DMS53 treated with DMSO at 0.1 percent for 48 hours (cell line): ENCODE data around the gene GSTM1.

Source experiments
- DNase-seq: peaks from one replicate; lab custom pipeline; 2025; ENCODE audit not compliant: unreplicated experiment; lab: John Stamatoyannopoulos, UW

GSTM1 gene

DNA sequence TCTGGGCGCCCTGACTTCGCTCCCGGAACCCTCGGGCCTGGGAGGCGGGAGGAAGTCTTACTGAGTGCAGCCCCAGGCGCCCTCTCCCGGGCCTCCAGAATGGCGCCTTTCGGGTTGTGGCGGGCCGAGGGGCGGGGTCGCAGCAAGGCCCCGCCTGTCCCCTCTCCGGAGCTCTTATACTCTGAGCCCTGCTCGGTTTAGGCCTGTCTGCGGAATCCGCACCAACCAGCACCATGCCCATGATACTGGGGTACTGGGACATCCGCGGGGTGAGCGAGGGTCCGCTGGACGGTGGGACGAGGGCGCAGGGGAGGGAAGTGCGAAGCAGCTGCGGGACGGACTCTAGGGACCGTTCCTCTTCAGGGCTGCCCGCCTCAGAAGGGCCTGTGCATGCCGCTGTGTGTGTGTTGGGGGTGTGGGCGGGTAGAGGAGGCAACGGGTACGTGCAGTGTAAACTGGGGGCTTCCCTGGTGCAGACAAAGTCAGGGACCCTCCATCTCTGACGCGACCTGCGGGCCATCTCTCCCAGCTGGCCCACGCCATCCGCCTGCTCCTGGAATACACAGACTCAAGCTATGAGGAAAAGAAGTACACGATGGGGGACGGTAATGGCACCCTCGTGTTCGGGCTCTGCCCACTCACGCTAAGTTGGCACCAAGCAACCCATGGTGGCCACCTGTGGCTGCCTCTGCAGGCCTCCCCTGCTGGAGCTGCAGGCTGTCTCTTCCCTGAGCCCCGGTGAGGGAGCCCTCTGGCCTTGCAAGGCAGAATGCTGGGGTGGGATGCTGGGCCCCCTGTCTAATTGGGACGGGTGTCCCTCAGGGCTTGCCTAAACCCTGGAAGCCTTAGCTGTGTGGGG lies at the start of gene GSTM1:
Gene GSTM1 (plus strand): TSS at position 177 of the 859 bp plus-strand sequence. CDS start 57 bp downstream, at position 234.
- DNase-seq = no peak

DNA sequence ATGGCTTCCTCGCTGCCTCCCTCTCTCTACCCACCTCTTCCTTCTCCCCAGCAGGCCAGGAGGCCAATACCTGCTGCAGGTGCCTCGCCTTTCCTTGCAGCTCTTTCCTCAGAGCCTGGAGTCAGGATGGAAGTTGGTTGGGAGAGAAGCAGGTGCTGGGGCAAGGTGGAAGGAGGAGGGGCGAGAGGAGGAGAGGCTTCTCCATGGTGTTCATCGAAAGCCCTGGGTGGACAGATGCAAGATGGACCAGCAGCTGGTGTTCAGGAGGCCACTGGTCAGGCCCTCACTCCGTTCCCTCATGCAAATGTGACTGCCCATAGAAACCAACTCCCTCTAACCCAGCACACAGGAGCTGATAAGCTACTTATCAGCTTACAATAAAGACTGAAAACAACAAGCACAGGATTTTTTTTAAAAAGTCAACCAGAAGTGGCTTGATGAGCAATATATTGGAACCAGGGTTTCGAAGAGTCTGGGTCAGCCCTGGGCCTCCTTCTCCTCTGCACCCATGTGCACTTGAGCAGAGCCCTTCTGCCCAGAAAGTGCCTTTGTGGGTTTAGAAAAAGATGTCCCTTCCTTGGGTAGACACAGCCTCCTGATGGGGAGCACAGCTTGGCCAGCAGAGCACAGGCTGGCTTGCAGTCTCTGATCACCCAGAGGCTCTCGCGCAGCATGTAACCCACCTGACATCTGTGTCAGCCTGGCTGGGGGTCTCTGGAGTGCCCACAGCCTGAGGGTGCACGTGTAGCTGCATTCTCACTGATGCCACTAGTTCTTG lies 48.4 kb upstream of the GSTM1 start:
- DNase-seq = no peak

DNA sequence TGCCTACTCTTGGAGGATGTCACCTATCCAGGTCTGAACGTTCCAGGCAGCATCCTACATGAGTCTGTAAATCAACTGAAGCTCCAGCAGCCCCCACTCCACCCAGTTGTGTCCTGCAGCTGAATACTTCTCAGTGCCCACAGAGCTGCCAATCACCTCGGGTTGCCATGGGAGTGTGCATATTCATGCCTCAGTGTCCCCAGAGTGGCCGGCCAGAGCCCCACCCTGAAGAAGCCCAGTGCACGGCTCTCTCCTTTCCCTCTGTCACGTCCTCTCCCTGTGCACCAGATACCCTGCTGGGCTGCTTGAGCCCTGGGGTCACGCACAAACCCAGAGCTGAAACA lies 47.8 kb upstream of the GSTM1 start:
- DNase-seq = no peak

DNA sequence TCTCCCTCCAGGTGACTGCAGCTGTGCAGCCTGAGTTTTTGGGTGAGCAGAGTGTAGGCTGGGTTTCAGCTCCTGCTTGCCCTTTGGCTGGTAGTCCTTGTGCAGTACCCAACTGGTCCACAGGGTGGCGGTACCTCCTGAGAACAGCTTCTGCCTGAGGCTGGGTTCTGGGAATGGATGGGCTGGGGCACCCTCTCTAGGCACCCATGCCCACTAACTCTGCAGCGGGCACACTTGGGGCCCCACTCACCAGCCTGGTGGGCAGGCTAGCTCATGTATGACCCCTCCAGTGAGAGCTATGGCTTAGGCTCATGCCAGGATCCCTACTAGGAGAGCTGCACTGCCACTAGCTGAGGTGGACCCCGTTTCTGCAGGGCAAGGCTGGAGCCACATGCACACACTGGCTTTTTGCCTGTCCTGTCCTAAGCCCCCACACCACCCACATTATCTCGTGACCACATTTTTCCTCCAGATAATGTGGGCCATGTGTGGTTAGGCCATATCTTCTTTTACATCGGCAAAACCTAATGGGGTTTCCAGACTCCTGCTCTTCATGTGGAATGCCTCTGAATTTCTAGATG lies 47.2 kb upstream of the GSTM1 start:
- DNase-seq = peak; percentile 25

DNA sequence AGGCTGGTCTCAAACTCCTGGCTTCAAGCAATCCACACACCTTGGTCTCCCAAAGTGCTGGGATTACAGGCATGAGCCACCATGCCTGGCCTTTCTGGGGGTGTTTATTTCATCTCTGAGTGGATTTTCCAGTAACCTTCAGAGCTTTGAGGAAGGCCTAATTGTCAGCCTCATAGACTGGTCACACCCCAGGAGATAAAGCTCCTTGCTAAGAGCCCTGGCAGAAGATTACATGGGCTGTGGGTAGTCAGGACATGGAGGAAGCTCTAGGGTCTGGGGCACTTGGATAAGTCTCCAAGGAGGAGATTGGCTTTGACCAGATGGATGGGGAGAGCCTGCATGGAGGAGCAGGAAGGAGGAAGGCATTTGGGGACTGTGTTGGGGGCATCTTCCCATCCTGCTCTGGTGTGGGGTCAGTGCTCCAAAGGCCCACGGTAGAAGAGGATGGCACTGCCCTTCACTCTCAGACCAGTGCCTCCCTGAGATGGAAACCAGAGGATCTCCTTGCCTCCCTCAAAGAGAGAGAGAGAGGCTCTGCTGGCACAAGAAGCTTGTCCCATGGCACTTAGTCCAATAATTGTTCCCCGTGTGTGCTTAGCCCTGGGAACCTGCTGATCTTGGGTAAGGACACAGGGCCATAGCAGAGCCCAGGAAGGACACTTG lies 46.4 kb upstream of the GSTM1 start:
- no peak for DNase-seq

DNA sequence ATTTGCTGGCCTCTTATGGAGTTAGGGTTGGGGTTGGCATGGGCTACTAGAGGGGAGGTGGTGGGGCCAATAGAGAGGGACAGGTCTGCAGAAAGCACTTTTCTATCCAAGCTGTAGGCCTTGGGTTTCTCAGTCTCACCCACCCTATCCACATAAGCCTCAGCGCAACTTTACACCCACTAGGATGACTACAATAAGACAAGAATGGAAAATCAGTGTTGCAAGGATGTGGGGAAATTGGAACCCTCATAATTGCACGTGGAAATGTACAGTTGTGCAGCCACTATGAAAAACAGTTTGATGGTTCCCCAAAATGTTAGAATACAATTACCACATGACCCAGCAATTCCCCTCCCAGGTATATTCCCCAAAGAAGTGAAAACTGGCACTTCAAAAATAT lies 45.8 kb upstream of the GSTM1 start:
- DNase-seq = no peak

DNA sequence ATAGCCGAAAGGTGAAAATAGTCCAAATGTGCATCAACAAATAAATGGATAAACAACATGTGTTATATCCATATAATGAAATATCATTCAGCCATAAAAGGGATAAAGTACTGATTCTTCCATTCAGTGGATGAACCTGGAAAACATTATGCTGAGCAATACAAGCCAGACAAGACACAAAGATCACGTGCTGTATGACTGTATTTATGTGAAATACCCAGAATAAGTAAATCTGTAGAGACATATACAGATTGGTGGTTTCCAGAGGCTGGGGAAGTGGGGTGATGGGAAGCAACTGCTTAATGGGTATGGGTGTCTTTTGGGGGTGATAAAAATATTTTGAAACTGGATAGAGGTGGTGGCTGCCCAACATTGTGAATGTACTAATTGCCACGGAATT lies 45.0 kb upstream of the GSTM1 start:
- no peak for DNase-seq

DNA sequence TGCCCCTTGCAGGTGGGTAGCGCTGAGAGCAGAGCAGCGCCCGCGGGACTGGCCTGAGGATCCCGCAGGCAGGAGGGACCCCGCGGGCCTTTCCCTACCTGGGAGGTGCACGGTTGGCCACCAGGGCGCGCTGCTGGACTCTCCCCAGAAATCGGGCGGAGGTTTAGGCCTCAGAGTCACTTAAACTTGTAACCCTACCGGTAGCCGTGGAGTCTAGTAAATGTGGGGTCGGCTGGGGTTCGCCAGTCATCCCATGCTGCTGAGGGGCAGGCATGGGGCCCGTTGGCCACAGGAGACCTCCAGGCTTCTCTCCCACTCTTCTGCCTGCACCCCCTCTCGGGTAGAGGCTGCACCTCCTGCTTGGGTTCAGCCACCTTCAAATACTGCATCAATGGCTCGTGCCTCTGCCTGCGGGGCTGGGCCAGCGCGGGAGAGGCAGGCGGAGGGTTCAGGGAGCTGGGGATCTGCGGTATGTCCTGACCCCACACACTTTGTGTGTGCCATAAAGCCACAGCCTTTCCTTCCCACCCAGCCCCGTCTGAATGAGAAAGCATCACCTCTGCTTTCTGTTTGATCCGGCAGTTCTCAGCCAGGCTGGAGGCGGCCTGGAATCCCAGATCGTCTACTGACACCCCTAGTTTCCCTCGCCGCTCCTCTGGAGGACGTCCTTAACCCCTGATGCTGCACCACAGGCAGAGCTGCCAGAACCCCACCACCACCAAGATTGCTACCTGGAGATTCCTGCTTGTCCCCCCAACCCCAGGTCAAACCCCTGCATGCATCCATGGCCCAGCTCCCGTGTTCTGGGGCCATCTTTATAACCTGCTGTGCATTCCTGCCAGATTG lies 44.0 kb upstream of the GSTM1 start:
- peak; percentile 59 for DNase-seq

DNA sequence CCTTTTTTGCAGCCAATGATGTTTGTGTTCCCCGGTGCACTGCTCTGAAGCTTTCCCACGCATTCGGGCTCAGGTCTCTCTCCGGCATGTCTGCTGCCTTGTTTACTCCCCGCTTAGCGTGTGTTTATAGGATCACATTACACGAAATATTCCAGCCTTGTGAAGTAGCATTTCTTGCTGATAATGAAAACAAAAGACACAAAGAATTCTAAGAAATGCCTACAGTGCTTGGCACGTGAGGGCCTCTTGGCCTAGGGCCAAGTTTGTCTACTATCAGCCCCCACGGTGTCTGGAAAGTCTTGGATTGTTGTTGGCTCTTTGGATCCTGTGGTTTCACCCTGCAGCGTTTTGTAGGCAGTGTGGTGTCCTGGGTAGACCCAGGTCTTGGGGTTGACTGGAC lies 42.9 kb upstream of the GSTM1 start:
- DNase-seq = no peak

DNA sequence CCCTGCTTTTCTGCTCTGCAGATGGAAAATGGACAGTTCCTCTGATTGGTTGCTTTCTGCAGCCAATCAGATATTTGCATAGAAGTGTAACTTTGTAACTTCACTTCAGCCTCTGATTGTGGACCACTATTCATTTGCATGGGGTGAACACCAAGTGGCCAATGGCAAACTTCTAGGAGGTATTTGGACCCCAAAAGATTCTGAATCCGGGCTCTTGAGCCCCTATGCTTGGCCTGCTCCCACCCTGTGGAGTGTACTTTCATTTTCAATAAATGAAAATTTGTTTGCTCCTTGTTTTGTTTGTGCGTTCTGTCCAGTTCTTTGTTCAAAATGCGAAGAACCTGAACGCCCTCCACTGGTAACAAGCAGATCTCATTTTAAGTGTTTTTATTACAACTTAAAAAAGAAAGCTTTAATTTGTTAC lies 38.1 kb upstream of the GSTM1 start:
- DNase-seq = no peak

DNA sequence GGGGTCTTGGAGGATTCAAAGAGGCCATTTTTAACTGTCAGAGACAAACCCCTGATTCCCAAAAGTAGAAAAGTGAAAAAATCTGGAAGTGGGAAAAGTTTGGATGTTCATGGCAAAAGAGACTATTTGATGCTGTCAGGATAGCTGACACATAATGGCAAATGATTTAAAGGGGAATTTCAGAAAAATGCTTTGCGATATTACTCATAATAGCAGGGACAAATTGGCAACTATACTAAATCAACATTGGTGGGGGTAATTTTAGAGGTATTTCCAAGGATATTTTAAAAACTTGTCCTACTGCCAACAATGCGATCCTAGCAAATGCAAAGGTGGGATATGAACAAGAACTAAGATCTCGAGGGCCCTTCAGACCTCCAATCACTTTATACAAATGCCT lies 37.0 kb upstream of the GSTM1 start:
- DNase-seq = no peak

DNA sequence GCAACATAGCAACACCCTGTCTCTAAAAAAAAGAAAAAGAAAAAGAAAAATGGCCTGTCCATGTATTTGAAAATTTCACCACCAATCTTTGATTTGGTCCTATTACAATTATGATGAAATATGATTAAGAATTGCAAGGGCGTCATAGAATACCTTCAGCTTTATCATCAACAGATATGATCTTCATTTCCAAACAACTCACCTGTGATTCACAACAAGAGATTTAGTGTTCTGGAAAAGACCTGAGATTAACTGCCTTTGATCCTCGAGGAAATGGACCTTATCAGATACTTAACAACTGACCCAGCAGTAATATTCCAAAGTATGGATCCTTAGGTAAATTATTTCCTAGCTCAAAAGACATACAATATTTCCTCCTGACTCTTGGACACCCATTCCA lies 35.2 kb upstream of the GSTM1 start:
- DNase-seq = no peak

DNA sequence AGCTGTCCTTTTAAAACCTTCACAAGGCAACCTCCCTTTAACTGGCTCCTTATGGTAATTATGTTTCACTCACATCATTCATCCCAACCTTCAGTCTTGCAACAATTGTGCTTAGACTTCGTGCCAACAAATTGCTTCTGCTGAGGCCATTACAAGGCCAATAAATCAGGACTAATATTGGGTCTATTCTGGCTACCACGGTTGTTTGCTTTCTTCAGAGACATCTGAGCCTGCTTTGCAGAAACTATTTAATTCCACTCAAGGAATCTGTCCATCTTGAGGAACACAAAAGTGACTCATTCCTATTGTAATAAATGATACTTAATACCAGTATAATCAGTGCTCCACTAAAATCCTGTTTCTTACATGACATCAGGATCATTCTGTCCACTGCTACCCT lies 34.3 kb upstream of the GSTM1 start:
- DNase-seq = no peak

DNA sequence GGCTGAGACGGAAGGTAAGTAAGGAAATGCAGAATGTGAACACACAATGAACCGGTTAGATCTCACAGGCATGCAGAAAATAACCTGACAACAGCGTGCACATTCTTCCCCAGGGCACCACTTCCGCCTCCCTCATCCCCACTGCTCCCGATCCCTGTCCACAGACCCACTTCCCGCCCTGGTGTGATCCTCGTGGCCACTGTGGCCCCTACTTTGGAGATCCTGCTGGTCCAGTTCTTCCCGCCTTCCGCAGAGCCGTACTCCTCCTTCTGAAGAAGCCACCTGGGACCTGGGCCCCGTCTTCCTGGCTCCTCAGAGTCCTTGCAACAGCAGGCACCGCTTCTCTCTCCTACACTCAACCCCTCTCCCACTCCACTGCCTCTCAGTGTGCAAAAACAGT lies 33.1 kb upstream of the GSTM1 start:
- no peak for DNase-seq

DNA sequence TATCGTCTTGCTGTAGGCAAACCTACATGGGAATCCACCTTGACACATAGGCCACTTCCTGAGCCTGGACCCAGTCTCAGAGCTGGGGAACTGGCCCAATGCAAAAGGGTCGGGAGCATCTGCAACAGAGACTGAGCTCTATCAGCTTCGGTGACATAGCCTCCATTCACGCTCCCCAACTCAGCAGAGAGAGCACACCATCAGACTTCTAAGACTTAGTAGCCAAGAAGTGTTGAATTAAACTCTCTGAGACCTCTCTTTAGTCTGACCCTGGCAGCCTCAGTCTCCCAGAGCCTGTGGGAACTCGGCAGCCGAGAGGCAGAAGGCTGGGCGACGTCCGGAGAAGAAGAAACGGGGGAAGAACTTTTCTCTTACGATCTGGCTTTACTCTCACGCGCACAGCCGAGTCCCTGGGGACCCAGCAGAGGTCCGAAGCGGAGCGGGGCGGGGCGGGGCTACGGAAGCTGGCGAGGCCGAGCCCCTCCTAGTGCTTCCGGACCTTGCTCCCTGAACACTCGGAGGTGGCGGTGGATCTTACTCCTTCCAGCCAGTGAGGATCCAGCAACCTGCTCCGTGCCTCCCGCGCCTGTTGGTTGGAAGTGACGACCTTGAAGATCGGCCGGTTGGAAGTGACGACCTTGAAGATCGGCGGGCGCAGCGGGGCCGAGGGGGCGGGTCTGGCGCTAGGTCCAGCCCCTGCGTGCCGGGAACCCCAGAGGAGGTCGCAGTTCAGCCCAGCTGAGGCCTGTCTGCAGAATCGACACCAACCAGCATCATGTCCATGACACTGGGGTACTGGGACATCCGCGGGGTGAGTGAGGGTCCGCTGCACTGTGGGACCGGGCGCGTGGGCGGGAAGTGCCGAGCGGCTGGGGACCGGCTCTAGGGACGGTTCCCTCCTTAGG lies 31.8 kb upstream of the GSTM1 start, which contains the start of gene GSTM4:
Gene GSTM4 (plus strand): TSS at position 485 of the 905 bp plus-strand sequence. CDS start 291 bp downstream, at position 776.
- peak; percentile 48 for DNase-seq

DNA sequence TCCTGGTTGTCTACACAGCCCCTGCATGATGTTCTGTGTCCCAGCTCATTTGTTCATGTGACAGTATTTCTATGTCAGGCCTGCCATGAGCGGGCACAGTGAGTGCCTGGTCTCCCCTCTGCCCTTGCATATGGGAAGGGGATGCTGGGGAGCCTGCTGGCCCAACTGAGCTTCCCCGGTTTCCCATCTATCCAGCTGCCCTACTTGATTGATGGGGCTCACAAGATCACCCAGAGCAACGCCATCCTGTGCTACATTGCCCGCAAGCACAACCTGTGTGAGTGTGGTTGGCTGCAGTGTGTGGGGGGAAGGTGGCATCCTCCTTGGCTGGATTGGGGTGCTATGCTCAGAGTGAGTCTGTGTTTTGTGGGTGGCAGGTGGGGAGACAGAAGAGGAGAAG lies 30.2 kb upstream of the GSTM1 start:
- no peak for DNase-seq

DNA sequence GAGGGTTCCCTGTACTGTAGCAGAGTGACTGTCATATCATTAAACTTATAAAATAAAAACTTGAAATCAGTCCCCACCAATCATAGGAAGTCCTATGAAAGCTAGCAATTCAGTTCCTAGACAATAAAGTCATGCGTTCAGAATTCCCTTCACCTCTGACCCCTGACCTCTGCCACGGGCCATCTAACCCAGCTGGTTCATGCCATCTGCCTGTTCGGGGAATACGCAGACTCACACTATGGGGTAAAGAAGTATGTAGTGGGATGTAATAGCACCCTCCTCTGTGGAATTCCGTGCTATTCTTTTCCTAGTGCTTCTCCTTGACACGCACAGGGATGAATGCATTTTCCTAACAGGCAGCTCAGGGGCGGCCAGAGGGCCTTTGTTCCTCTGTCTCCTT lies 29.6 kb upstream of the GSTM1 start:
- no peak for DNase-seq

DNA sequence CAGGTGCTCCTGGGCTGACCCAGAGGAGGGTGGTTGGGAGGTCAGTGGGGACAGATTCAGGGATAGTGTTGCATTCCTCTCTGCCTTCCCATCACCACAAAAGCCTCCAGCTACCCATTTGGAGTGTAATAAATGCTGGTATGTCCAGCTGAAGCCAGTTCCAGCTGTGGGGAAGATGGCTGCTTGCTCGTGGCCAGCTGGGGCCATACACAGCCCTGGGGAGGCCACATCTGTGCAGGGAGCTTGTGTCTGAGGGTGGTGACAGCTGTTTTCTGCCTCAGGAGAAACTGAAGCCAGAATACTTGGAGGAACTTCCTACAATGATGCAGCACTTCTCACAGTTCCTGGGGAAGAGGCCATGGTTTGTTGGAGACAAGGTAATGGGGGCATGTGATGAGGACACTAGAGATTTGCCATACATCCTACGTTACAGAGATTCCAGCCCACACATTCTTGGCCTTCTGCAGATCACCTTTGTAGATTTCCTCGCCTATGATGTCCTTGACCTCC lies 29.0 kb upstream of the GSTM1 start:
- no peak for DNase-seq

DNA sequence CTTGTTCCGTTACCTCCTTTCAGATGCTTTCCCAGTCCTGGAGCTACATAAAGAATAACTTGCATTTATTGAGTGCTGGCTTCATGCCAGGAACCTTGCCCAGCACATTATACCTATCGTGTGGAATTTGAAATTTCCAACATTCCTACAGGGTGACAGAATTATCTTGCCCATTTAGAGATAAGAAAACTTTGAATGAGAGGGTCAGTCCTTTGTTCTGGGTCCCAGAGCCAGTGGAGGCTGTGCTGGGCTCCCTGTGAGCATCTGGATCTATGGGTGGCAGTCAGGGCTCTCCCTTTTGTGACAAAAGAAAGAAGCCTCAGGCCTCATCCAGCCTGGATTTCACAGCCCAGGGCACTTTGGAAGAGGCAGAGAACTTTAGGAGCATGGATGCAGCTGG lies 28.5 kb upstream of the GSTM1 start:
- DNase-seq = no peak
